Measurements from ENCODE around the gene IFRD2. TPM values are rescaled to one million over a fixed set of nuclear protein-coding genes. Genes with fewer than 3 reads are reported as not detected.

The IFRD2 gene
- total RNA-seq, 1 experiment from 2014 or later = 223 TPM

GRCh38 chr3:50294089-50294488, 1.9 kb upstream of the IFRD2 start:
- TF ChIP-seq EZH2 (IDR thresholded peaks at IDR 0.05; ENCODE audit: low read length, unreplicated experiment) (no peak), EZH2phosphoT487 (IDR thresholded peaks at IDR 0.05; ENCODE audit: borderline replicate concordance, low read length) (no peak), CTCF (conservative IDR thresholded peaks at IDR 0.05; ENCODE audit: low read depth, low read length) (no peak)
- peaks cover 43% of the 10 kb centered on the region for H3K79me2 ChIP-seq (ENCODE audit: low read length)
- peaks cover 15% of the 10 kb centered on the region for H3K36me3 ChIP-seq (ENCODE audit: low read depth, low read length)
- H3F3A ChIP-seq (ENCODE audit: low read length, unreplicated experiment) = peaks cover 4% of the 10 kb centered on the region
- intact Hi-C loops (cut with micrococcal nuclease) = no loop called here
- no peaks in the 10 kb centered on the region for H3K27me3 ChIP-seq (ENCODE audit: low read length)
- no peak overlapping the region for H3K4me3 ChIP-seq (ENCODE audit: low read length)
- no peak overlapping the region for H3K27ac ChIP-seq (ENCODE audit: low read length)
- H3K9ac ChIP-seq (ENCODE audit: low read length) = no peak overlapping the region
- no peak overlapping the region for H3K4me2 ChIP-seq (ENCODE audit: low read length)
- H3K9me2 ChIP-seq (replicated peaks; ENCODE audit: low read length) = no peaks in the 10 kb centered on the region
- no peak overlapping the region for H2AFZ ChIP-seq (ENCODE audit: low read length)
- H4K20me1 ChIP-seq (ENCODE audit: low read length) = no peaks in the 10 kb centered on the region
- BruUV-seq (replicated peaks) = no TSS peak
- H3K9me3 ChIP-seq (ENCODE audit: low read length) = no peaks in the 10 kb centered on the region
- peaks cover 16% of the 10 kb centered on the region for H3K4me1 ChIP-seq (ENCODE audit: insufficient read depth, low read length)
- DNase-seq (no peak), ATAC-seq (no peak)
- CTCF ChIA-PET = no interaction called here
- POLR2A ChIA-PET (ENCODE audit: unreplicated experiment) = no interaction called here

GRCh38 chr3:50293079-50293801, 1.0 kb upstream of the IFRD2 start:
- Histone ChIP-seq H3K4me3 (ENCODE audit: low read length) (peak overlapping the region; percentile 97; the same call in 1 of the 2 replicates), H3K27me3 (ENCODE audit: low read length) (no peaks in the 10 kb centered on the region), H4K20me1 (ENCODE audit: low read length) (no peaks in the 10 kb centered on the region), H3K36me3 (ENCODE audit: low read depth, low read length) (peaks cover 24% of the 10 kb centered on the region), H3K79me2 (ENCODE audit: low read length) (peaks cover 36% of the 10 kb centered on the region), H3K4me1 (ENCODE audit: insufficient read depth, low read length) (peaks cover 8% of the 10 kb centered on the region), H3K9me3 (ENCODE audit: low read length) (no peaks in the 10 kb centered on the region), H3K9me2 (replicated peaks; ENCODE audit: low read length) (no peaks in the 10 kb centered on the region), H3K27ac (ENCODE audit: low read length) (no peak overlapping the region), H3F3A (ENCODE audit: low read length, unreplicated experiment) (peaks cover 4% of the 10 kb centered on the region), H3K4me2 (ENCODE audit: low read length) (peak overlapping the region; percentile 81), H2AFZ (ENCODE audit: low read length) (peak overlapping the region; percentile 85), H3K9ac (ENCODE audit: low read length) (peak overlapping the region; percentile 47)
- ATAC-seq = no peak
- intact Hi-C loops (cut with micrococcal nuclease) = no loop called here
- CTCF ChIA-PET = no interaction called here
- TF ChIP-seq CTCF (conservative IDR thresholded peaks at IDR 0.05; ENCODE audit: low read depth, low read length) = no peak
- TF ChIP-seq EZH2phosphoT487 (IDR thresholded peaks at IDR 0.05; ENCODE audit: borderline replicate concordance, low read length) = no peak
- TF ChIP-seq EZH2 (IDR thresholded peaks at IDR 0.05; ENCODE audit: low read length, unreplicated experiment) = no peak
- DNase-seq = no peak
- POLR2A ChIA-PET (ENCODE audit: unreplicated experiment) = no interaction called here
- no TSS peak for BruUV-seq (replicated peaks)

GRCh38 chr3:50290161-50290641, 2.0 kb downstream of the IFRD2 start:
- H3K27ac ChIP-seq (ENCODE audit: low read length) = no peak overlapping the region
- no peaks in the 10 kb centered on the region for H3K9me2 ChIP-seq (replicated peaks; ENCODE audit: low read length)
- peaks cover 4% of the 10 kb centered on the region for H3F3A ChIP-seq (ENCODE audit: low read length, unreplicated experiment)
- no peaks in the 10 kb centered on the region for H3K9me3 ChIP-seq (ENCODE audit: low read length)
- peaks cover 32% of the 10 kb centered on the region for H3K79me2 ChIP-seq (ENCODE audit: low read length)
- no TSS peak for BruUV-seq (replicated peaks)
- ATAC-seq (no peak), DNase-seq (no peak)
- no peak overlapping the region for H3K9ac ChIP-seq (ENCODE audit: low read length)
- H3K4me1 ChIP-seq (ENCODE audit: insufficient read depth, low read length) = peaks cover 6% of the 10 kb centered on the region
- H2AFZ ChIP-seq (ENCODE audit: low read length) = no peak overlapping the region
- CTCF ChIA-PET = no interaction called here
- H3K36me3 ChIP-seq (ENCODE audit: low read depth, low read length) = peaks cover 35% of the 10 kb centered on the region
- no peaks in the 10 kb centered on the region for H4K20me1 ChIP-seq (ENCODE audit: low read length)
- intact Hi-C loops (cut with micrococcal nuclease) = no loop called here
- TF ChIP-seq EZH2phosphoT487 (IDR thresholded peaks at IDR 0.05; ENCODE audit: borderline replicate concordance, low read length) = no peak
- no peaks in the 10 kb centered on the region for H3K27me3 ChIP-seq (ENCODE audit: low read length)
- POLR2A ChIA-PET (ENCODE audit: unreplicated experiment) = no interaction called here
- H3K4me3 ChIP-seq (ENCODE audit: low read length) = no peak overlapping the region; the same call in 1 of the 2 replicates
- peak overlapping the region; percentile 100 for H3K4me2 ChIP-seq (ENCODE audit: low read length)
